Gastrocnemius medialis (tissue), 4 donors: ENCODE measurements around the gene UPF2.

Experiments used
- CTCF ChIP-seq, 5 experiments: fragments of 450-650 bp in 3 of 5; fragments of 200-600 bp in 2 of 5; sonication (generic) in 2 of 5; IDR thresholded peaks in 4 of 5; conservative IDR thresholded peaks in 1 of 5; 1 replicate in 4 of 5; 2 replicates in 1 of 5; pipeline ENCODE4 v1.5.1; 2016 to 2019; ENCODE audit warnings: antibody characterized with exemption in 5 of 5, mild to moderate bottlenecking in 3 of 5, moderate library complexity in 3 of 5
- POLR2A ChIP-seq, 2 donors: fragments of 450-650 bp; IDR thresholded peaks; one replicate each; pipeline ENCODE4 v1.6.1; 2017; ENCODE audit warnings: antibody characterized with exemption in 2 of 2, mild to moderate bottlenecking in 2 of 2, moderate library complexity in 2 of 2

GRCh38 chr10:11896549-11897200, 145.9 kb downstream of the UPF2 start:
- TF ChIP-seq POLR2A (IDR thresholded peaks at IDR 0.05) (no peak), CTCF (IDR thresholded peaks at IDR 0.05 in 4 of 5, conservative IDR thresholded peaks at IDR 0.05 in 1 of 5) (no peak)
